CD4-positive, alpha-beta T cell treated with Interleukin-12 subunit alpha and Interleukin-12 subunit beta, for 1 hour (primary cell): ENCODE data around the gene DYNLT5.
"Not testable (repeated sequence)": the region's sequence is repeated elsewhere in the genome, so short reads cannot be mapped to it uniquely, and the experiment has no call there.

ENCODE experiments used
- DNase-seq: peaks from one replicate; pipeline ENCODE4 v3.0.0-alpha.2; 2020

DYNLT5 gene

DNA sequence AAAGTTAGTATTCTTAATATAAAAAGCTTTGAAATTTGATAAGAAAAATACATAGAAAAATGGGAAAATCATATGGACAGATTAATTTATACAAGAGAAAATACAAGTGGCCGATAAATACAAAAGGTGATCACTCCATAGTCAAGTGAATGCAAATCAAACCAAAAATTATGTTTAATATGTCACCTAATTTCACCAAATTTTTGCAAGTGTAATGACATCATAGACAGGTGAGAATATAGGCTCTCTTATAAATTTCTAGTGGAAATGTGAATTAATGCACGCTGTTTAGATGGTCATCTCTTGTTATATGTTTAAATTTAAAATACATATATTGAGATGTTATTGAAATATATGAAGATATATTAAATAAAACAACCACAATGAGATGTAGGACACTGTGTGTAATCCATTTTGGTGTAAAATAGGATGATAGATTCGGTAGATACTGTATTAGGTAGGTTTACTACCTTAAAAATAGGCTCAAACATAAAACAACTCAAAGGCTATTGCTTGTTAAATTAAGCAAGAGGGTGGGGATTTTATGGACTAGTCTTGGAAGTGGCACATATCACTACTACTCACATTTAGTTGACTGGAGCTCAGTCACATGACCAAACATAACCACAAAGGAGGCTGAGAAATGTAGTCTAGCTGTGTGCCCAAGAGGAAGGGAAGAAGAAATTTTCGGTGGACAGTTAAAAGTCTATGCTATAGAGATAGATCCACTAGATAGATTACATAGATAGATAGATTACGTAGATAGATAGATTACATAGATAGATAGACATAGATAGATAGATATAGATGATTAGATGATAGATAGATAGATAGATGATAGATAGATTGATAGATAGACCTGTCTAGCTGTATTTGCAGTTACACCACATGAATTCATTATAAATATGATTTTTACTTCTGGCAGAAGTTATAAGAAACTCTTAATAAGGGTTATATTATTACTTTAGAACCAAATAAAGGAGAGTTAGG, 39.7 kb downstream of the DYNLT5 start:
- DNase-seq = no peak

DNA sequence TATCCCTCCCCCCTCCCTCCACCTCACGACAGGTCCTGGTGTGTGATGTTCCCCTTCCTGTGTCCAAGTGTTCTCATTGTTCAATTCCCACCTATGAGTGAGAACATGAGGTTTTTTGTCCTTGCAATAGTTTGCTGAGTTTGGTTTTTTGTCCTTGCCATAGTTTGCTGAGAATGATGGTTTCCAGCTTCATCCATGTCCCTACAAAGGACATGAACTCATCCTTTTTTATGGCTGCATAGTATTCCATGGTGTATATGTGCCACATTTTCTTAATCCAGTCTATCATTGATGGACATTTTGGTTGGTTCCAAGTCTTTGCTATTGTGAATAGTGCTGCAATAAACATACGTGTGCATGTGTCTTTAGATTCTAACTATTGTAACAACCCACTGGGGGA, 43.6 kb downstream of the DYNLT5 start:
- DNase-seq = not testable (repeated sequence)

DNA sequence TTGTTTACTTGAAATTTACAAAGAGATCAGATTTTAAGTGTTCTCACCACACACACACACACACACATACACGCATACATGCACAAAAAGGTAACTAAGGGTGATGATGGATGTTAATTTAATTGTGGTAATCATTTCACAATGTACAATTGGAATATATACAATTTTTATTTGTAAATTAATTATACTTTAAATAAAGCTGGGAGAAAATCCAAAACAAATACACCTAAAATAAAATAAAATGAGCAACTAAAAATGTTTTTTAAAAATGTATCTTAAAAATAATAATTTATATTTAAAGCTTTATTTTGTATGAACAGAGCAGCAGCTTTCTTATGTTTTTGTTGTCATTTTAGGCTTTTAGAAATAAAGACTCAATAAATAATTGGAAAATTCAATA, 57.0 kb downstream of the DYNLT5 start:
- no peak for DNase-seq

DNA sequence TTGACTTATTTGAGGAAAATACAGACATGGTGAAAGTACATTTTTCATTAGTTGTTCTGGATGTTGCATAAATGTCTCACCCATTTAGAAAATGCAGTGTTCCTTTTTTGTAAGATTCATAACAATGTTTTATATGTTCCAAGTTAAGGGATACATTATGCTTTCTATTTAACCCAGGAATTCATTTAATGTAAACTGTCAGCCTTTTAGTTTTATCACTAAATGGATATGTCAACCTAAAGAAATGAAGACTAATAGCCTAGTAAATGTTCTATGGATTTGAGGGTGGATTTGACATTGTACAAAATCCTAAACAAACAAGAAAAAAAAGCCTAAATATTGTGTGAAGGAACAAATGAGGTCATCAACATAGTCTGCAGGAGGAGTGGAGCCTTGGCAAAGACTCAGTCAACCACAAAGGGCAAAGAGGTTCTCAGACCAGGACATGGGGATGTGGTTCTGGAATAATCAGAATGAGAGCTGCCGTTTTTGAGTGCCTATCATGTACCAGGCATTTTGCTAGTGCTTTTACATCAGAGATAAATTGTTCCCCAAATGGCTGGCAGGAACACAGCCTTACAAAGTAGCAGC, 57.6 kb downstream of the DYNLT5 start:
- DNase-seq = no peak

DNA sequence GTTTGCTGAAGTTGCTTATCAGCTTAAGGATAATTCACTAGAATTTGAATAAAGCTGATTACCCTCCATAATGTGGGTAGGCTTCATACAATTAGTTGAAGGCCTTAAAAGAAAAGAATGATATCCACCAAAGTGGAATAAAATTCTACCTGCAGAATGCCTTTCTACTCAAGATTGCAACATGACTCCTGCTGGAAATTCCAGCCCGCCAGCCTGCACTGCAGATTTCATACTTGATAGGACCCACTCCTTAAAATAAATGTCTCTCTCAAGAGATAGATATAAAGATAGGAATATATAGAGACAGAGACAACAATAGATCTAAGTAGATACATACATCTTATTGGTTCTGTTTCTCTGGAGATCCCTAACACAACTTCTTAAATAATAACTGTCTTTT, 72.5 kb downstream of the DYNLT5 start:
- DNase-seq = no peak
